Ascending aorta (tissue), 2 donors: ENCODE data around the gene C1QTNF7. TPM values are rescaled to one million over a fixed set of nuclear protein-coding genes. Genes with fewer than 3 reads are reported as not detected.
A peak's percentile ranks its signal among the peaks of the same experiment; 100 is the strongest.

Experiments
- DNase-seq, 2 donors: peaks; one replicate each; pipeline ENCODE4 v3.0.0-alpha.2; 2019; ENCODE audit warnings: low spot score in 2 of 2
- H3K27ac ChIP-seq, 2 donors: fragments of 200-600 bp; sonication (generic); one replicate each; pipeline ENCODE4 v1.5.1; 2016 to 2017; ENCODE audit warnings: mild to moderate bottlenecking in 1 of 2
- H3K27me3 ChIP-seq: fragments of 200-600 bp; sonication (generic); one replicate; pipeline ENCODE4 v1.5.1; 2017
- H3K36me3 ChIP-seq, 2 donors: fragments of 200-600 bp; sonication (generic); one replicate each; pipeline ENCODE4 v1.5.1; 2016
- H3K4me1 ChIP-seq, 2 donors: fragments of 200-600 bp; sonication (generic); one replicate each; pipeline ENCODE4 v1.5.1; 2016 to 2017; ENCODE audit warnings: mild to moderate bottlenecking in 1 of 2
- H3K4me3 ChIP-seq, 2 donors: fragments of 200-600 bp; sonication (generic); one replicate each; pipeline ENCODE4 v1.5.1; 2016 to 2017; ENCODE audit warnings: mild to moderate bottlenecking in 1 of 2
- H3K9me3 ChIP-seq, 2 donors: fragments of 200-600 bp; sonication (generic); one replicate each; pipeline ENCODE4 v1.5.1; 2016
- intact Hi-C: fragments of 100-400 bp; cut with DNase I; formaldehyde crosslinking; loops from one replicate; pipeline ENCODE4 v1.15.1; 2023
- total RNA-seq: library from RNA; depleted of rRNA; stranded (reverse); fragments of >200 nt; gene quantifications from one replicate; pipeline ENCODE4 v1.1.0, GENCODE V29; 2016
- TF ChIP-seq, protein P1 (sequence below), 3 experiments: fragments of 200-600 bp in 2 of 3; fragments of 450-650 bp in 1 of 3; sonication (generic) in 2 of 3; IDR thresholded peaks; one replicate each; pipeline ENCODE4 v1.5.1; 2016 to 2019; ENCODE audit warnings: antibody characterized with exemption in 3 of 3, mild to moderate bottlenecking in 1 of 3, moderate library complexity in 1 of 3

C1QTNF7 gene
- total RNA-seq, 1 donor from 2014 or later, result 23.2 TPM

DNA sequence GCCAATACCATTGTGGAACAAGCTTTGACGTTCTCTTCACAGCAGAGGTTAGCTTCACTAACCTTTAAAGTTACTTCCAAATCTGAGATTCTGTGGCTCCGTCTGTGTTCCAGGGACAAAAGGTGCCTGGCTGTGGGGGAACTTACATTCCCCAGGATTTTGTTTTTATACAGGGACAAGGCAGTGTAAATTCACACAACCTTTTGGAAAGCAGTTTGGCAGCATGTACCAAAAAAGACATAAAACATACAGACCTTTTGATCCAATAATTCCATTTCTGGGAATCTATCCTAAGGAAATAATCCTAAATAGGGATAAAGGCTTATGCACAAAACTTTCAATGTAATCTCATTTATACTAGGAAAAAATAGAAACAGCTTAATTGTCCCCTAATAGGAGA is 8.9 kb upstream of the C1QTNF7 start:
- intact Hi-C loops, result loop anchor here (2.0 kb wide), 1 partner anchor 18 kb away; no protein-coding TSS in a partner anchor
- no peaks in the 10 kb centered on the region for H3K27me3 ChIP-seq
- peaks cover 7 to 72% of the 10 kb centered on the region in 2 donors for H3K4me1 ChIP-seq
- H3K4me3 ChIP-seq, result no peak overlapping the region
- peak overlapping the region; percentile 67 to 77 for H3K27ac ChIP-seq
- no peaks in the 10 kb centered on the region for H3K9me3 ChIP-seq
- no peak for DNase-seq
- TF ChIP-seq, protein P1, sequence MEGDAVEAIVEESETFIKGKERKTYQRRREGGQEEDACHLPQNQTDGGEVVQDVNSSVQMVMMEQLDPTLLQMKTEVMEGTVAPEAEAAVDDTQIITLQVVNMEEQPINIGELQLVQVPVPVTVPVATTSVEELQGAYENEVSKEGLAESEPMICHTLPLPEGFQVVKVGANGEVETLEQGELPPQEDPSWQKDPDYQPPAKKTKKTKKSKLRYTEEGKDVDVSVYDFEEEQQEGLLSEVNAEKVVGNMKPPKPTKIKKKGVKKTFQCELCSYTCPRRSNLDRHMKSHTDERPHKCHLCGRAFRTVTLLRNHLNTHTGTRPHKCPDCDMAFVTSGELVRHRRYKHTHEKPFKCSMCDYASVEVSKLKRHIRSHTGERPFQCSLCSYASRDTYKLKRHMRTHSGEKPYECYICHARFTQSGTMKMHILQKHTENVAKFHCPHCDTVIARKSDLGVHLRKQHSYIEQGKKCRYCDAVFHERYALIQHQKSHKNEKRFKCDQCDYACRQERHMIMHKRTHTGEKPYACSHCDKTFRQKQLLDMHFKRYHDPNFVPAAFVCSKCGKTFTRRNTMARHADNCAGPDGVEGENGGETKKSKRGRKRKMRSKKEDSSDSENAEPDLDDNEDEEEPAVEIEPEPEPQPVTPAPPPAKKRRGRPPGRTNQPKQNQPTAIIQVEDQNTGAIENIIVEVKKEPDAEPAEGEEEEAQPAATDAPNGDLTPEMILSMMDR (IDR thresholded peaks at IDR 0.05), result no peak
- no peaks in the 10 kb centered on the region for H3K36me3 ChIP-seq

DNA sequence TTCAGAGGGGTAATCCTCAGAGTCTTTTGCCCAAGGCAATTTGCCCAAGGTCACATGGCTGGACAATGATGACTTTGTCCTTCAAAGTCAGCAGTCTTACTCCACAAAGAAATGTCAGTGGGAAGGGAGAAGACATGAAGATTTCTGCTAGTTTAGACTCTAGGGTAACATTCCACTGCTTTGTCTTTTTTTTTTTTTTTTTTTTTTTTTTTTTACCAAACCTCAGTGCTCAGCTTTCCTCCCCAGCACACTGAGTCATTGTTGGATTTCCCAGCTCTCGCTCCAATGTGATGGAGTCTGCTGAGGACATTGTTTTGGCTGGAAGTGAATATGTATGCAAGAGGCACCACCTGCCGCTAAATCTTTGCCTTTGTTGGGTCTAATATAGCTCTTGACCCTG is 7.2 kb upstream of the C1QTNF7 start:
- peak overlapping the region; percentile 67 to 77 for H3K27ac ChIP-seq
- peaks cover 10 to 77% of the 10 kb centered on the region in 2 donors for H3K4me1 ChIP-seq
- H3K9me3 ChIP-seq, result no peaks in the 10 kb centered on the region
- H3K36me3 ChIP-seq, result no peaks in the 10 kb centered on the region
- intact Hi-C loops, result loop anchor here (2.0 to 5.0 kb wide), 2 partner anchors 37 to 190 kb away; no protein-coding TSS in a partner anchor
- H3K27me3 ChIP-seq, result no peaks in the 10 kb centered on the region
- DNase-seq, result no peak
- no peak overlapping the region for H3K4me3 ChIP-seq
- TF ChIP-seq, protein P1 (IDR thresholded peaks at IDR 0.05), result peak in 1 of 3 experiments; percentile 18

DNA sequence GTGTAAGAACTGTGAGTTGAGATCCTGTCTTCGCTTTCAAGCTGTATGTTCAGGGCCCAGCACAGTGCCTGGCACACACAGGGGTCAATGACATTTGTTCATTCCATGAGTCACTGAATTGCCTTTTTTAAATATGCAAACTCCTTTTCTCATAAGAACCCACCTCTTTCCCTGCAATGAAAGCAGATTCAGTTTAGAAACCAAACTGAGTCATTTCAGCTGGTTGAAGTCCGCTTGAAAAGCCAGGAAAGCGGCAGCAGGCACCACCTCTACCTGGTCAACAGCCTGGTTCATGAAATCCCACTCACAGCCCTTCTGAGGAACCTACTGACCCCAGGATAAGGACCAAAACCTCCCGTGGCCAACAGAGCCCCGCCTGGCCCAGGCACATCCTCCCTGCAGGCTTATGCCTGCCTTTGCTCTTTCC is 4.5 kb upstream of the C1QTNF7 start:
- intact Hi-C loops, result loop anchor here (5.0 kb wide), 1 partner anchor 34 kb away; no protein-coding TSS in a partner anchor
- TF ChIP-seq, protein P1 (IDR thresholded peaks at IDR 0.05), result no peak
- Histone ChIP-seq H3K4me3 (no peak overlapping the region), H3K9me3 (no peaks in the 10 kb centered on the region), H3K27me3 (no peaks in the 10 kb centered on the region), H3K4me1 (peaks cover 10 to 52% of the 10 kb centered on the region in 2 donors), H3K27ac (peak overlapping the region; percentile 74 to 82), H3K36me3 (no peaks in the 10 kb centered on the region)
- no peak for DNase-seq

DNA sequence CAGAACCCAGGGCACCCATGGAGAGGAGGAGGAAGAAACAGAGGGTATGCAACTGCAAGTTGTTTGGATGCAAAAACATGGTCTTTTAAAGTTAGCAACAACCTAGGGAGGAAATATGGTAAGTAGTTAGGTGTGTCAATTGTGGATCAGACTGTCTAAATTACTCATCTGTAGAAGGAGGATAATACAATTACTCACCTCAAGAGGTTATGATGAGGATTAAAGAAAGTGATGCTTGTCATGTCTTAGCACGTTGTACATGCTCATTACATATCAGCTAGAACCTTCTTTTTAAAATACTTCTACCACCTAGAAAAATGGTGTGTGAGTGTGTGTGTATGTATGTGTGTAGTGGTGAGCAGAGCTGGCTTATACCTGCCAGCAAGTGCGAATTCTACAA is 2.3 kb upstream of the C1QTNF7 start:
- no peaks in the 10 kb centered on the region for H3K9me3 ChIP-seq
- TF ChIP-seq, protein P1 (IDR thresholded peaks at IDR 0.05), result no peak
- intact Hi-C loops, result loop anchor here (5.0 kb wide), 1 partner anchor 423 kb away; the partner anchor contains the start of gene CPEB2
- no peak for DNase-seq
- peak overlapping the region; percentile 38 to 52 for H3K4me3 ChIP-seq
- peaks cover 3 to 38% of the 10 kb centered on the region in 2 donors for H3K4me1 ChIP-seq
- H3K36me3 ChIP-seq, result no peaks in the 10 kb centered on the region
- H3K27me3 ChIP-seq, result no peaks in the 10 kb centered on the region
- peak overlapping the region; percentile 74 to 82 for H3K27ac ChIP-seq

DNA sequence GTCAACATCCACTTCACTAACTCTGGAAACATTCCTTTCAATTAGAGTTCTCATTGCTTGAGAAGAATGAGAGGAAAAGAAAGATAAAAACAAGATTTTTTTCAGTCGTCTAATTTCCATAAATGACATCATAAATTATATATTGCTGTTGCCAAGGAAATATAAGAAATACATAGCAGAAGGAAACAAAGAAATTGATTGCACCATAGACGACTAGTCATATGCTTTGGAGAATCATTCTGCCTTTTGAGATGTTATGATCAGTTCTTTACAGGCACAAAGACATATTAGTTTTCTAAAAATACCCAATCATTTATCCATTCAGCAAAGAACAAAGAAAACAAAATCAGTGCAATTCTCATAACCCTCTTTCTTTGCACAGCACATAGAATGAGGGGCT is 672 bp upstream of the C1QTNF7 start:
- no peaks in the 10 kb centered on the region for H3K9me3 ChIP-seq
- TF ChIP-seq, protein P1 (IDR thresholded peaks at IDR 0.05), result no peak
- H3K36me3 ChIP-seq, result no peaks in the 10 kb centered on the region
- peak overlapping the region; percentile 38 to 52 for H3K4me3 ChIP-seq
- no peaks in the 10 kb centered on the region for H3K27me3 ChIP-seq
- peak overlapping the region; percentile 74 to 82 for H3K27ac ChIP-seq
- no peak for DNase-seq
- H3K4me1 ChIP-seq, result peaks cover 3 to 26% of the 10 kb centered on the region in 2 donors
- intact Hi-C loops, result loop anchor here (5.0 kb wide), 1 partner anchor 425 kb away; the partner anchor contains the start of gene CPEB2
